Heart left ventricle (tissue), 16 donors: ENCODE results near the gene SMIM45.

Source experiments
- ATAC-seq, 4 donors: fragments of 200-7000 bp; cut with Tn5 transposase; one replicate each; pipeline ENCODE4 v1.9.1; 2020 to 2022; ENCODE audit warnings: moderate library complexity in 4 of 4, mild to moderate bottlenecking in 3 of 4, moderate number of reproducible peaks in 1 of 4
- DNase-seq, 5 donors: peaks; one replicate each; pipeline ENCODE4 v3.0.0-alpha.2; 2020
- H3K27ac ChIP-seq, 12 donors: fragments of 200-600 bp; sonication (generic) in 4 of 12; one replicate each; pipeline versions ENCODE4 v1.5.0 to v1.8.0; 2016 to 2022; ENCODE audit warnings: mild to moderate bottlenecking in 2 of 12
- H3K27me3 ChIP-seq, 9 donors: fragments of 200-600 bp; sonication (generic) in 2 of 9; one replicate each; pipeline versions ENCODE4 v1.5.1 to v1.8.0; 2016 to 2022; ENCODE audit warnings: mild to moderate bottlenecking in 3 of 9
- H3K36me3 ChIP-seq, 9 donors: fragments of 200-600 bp; sonication (generic) in 2 of 9; one replicate each; pipeline versions ENCODE4 v1.5.0 to v1.8.0; 2018 to 2022; ENCODE audit warnings: mild to moderate bottlenecking in 2 of 9
- H3K4me1 ChIP-seq, 12 donors: fragments of 200-600 bp; sonication (generic) in 4 of 12; one replicate each; pipeline versions ENCODE4 v1.5.0 to v1.8.0; 2016 to 2022; ENCODE audit warnings: mild to moderate bottlenecking in 3 of 12
- H3K4me3 ChIP-seq, 12 donors: fragments of 200-600 bp; sonication (generic) in 4 of 12; one replicate each; pipeline versions ENCODE4 v1.5.0 to v1.8.0; 2017 to 2022; ENCODE audit warnings: mild to moderate bottlenecking in 9 of 12, moderate library complexity in 4 of 12
- H3K9me3 ChIP-seq, 12 donors: fragments of 200-600 bp; sonication (generic) in 4 of 12; one replicate each; pipeline versions ENCODE4 v1.5.0 to v1.8.0; 2016 to 2022; ENCODE audit warnings: mild to moderate bottlenecking in 1 of 12
- POLR2A ChIP-seq, 2 donors: fragments of 450-650 bp; IDR thresholded peaks; one replicate each; pipeline ENCODE4 v1.6.1; 2017; ENCODE audit warnings: antibody characterized with exemption in 2 of 2, mild to moderate bottlenecking in 2 of 2, moderate library complexity in 2 of 2
- WGBS, 4 donors: extraction: QIAGEN DNeasy Blood & Tissue Kit in 2 of 4; methylation state at CpG; one replicate each; pipeline versions ENCODE4 v1.1.5 to v1.1.7; 2013 to 2018; 5-methylcytosine and 5-hydroxymethylcytosine counted together
- intact Hi-C, 10 donors: fragments of 100-400 bp; cut with DNase I; formaldehyde crosslinking; loops; one replicate each; pipeline versions ENCODE4 v1.11.1 to v1.14.2; 2022
- TF ChIP-seq, protein P1 (sequence below), 12 donors: fragments of 200-600 bp; sonication (generic) in 4 of 12; IDR thresholded peaks; one replicate each; pipeline versions ENCODE4 v1.5.0 to v1.8.0; 2018 to 2022; ENCODE audit warnings: antibody characterized with exemption in 12 of 12, mild to moderate bottlenecking in 5 of 12
- donor health status: ischemic (EF 13 %, LVEDD 7.1; RV severe dilation, severe dysfunction).
- donor health status: healthy with polysubstance abuse.
- donor health status: DM: no; HTN: yes; CAD: no.
- donor health status: DM: no; HTN: no; CAD: no.
- donor health status: ischemic (EF 25% LVEDD 6.9; RV normal size, moderate dysfunction).
- donor health status: ischemic (EF 25% LVEDD 5.7; RV mildly dilated, moderate dysfunction).
- donor health status: healthy.
- donor health status: DM: yes; HTN: yes; CAD: no.
- donor health status: ischemic (EF 35%, LVEDD 5.7; RV mildly dilated, moderate dysfunction).
- donor health status: nonischemic (EF 11% LVEDD 7.7; RV severe dilation, severe dysfunction).
- donor health status: DM: yes; HTN: yes; CAD: no.
- donor health status: PGD.
- donor health status: ischemic (EF 29% LVEDD 5.4; RV normal size, mild dysfunction).
- donor health status: nonischemic (EF 23%, LVEDD 6.1; RV moderate dilation, normal function).

SMIM45 gene

GRCh38 chr22:41927813-41928212, 24.1 kb upstream of the SMIM45 start:
- intact Hi-C loops, result no loop called here
- 73 to 83% (median 78%) methylated on average over 6 of the region's 6 CpGs for WGBS, 4 donors
- DNase-seq, result no peak
- Histone ChIP-seq H3K36me3 (no peaks in the 10 kb centered on the region), H3K4me1 (peaks cover 0 to 12% (median 2%) of the 10 kb centered on the region in 12 donors), H3K9me3 (no peaks in the 10 kb centered on the region), H3K4me3 (no peak overlapping the region), H3K27ac (no peak overlapping the region), H3K27me3 (peaks cover 0 to 22% (median 10%) of the 10 kb centered on the region in 9 donors)
- ATAC-seq, result no peak
- TF ChIP-seq, protein P1, sequence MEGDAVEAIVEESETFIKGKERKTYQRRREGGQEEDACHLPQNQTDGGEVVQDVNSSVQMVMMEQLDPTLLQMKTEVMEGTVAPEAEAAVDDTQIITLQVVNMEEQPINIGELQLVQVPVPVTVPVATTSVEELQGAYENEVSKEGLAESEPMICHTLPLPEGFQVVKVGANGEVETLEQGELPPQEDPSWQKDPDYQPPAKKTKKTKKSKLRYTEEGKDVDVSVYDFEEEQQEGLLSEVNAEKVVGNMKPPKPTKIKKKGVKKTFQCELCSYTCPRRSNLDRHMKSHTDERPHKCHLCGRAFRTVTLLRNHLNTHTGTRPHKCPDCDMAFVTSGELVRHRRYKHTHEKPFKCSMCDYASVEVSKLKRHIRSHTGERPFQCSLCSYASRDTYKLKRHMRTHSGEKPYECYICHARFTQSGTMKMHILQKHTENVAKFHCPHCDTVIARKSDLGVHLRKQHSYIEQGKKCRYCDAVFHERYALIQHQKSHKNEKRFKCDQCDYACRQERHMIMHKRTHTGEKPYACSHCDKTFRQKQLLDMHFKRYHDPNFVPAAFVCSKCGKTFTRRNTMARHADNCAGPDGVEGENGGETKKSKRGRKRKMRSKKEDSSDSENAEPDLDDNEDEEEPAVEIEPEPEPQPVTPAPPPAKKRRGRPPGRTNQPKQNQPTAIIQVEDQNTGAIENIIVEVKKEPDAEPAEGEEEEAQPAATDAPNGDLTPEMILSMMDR (IDR thresholded peaks at IDR 0.05), result no peak
- no peak for TF ChIP-seq POLR2A (IDR thresholded peaks at IDR 0.05)

GRCh38 chr22:41928593-41929417, 23.1 kb upstream of the SMIM45 start:
- WGBS, 4 donors, result 78 to 83% (median 81%) methylated on average over 11 to 14 of the region's 14 CpGs
- Histone ChIP-seq H3K4me1 (peaks cover 0 to 14% (median 2%) of the 10 kb centered on the region in 12 donors), H3K4me3 (no peak overlapping the region), H3K27ac (no peak overlapping the region), H3K9me3 (no peaks in the 10 kb centered on the region), H3K36me3 (no peaks in the 10 kb centered on the region), H3K27me3 (peaks cover 0 to 22% (median 10%) of the 10 kb centered on the region in 9 donors)
- no peak for DNase-seq
- no peak for TF ChIP-seq POLR2A (IDR thresholded peaks at IDR 0.05)
- TF ChIP-seq, protein P1 (IDR thresholded peaks at IDR 0.05), result no peak
- peak in 1 of 4 donors; percentile 12 for ATAC-seq
- intact Hi-C loops, result no loop called here

- H3K4me3 ChIP-seq, result no peak overlapping the region
- TF ChIP-seq, protein P1 (IDR thresholded peaks at IDR 0.05), result no peak
- TF ChIP-seq POLR2A (IDR thresholded peaks at IDR 0.05), result no peak
- peaks cover 0 to 20% (median 2%) of the 10 kb centered on the region in 12 donors for H3K4me1 ChIP-seq
- intact Hi-C loops, result no loop called here
- no peaks in the 10 kb centered on the region for H3K36me3 ChIP-seq
- WGBS, 4 donors, result 64 to 77% (median 75%) methylated on average over 6 to 8 of the region's 8 CpGs
- H3K27ac ChIP-seq, result no peak overlapping the region
- ATAC-seq, result no peak
- H3K9me3 ChIP-seq, result no peaks in the 10 kb centered on the region
- DNase-seq, result no peak
- peaks cover 0 to 22% (median 10%) of the 10 kb centered on the region in 9 donors for H3K27me3 ChIP-seq
These were observed 22.5 kb upstream of the SMIM45 start for GRCh38 chr22:41929418-41929810.

DNA sequence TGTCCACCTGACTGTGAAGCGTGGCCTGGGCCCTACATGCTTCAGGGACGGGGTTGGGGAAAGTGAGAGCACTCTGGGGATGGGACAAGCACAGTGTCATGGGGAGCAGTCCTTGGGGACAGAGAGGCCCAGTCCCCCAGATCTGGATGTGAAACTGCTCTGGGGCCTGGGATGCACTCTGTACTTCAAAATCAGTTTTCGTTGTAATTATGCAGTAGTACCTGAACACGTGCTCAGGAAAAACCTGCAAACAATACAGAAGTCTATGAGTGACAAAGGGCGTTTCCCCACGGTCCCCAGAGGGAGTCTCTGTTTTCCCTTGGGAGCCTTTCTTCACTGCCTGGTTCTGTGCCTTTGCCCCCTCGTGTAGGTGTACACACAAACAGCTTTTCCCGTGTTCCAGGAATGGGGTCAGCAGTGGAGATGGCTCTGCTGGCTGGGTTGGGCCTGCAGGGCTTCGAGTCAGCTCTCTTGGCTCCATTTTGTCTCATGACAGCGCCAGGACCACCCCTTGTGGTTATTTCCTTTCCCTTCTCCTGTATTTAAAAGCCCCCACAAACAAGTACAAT, 20.2 kb upstream of the SMIM45 start:
- H3K9me3 ChIP-seq, result no peaks in the 10 kb centered on the region
- ATAC-seq, result no peak
- peaks cover 0 to 4% (median 0%) of the 10 kb centered on the region in 9 donors for H3K27me3 ChIP-seq
- DNase-seq, result no peak
- intact Hi-C loops, result no loop called here
- H3K4me1 ChIP-seq, result peaks cover 0 to 25% (median under 1%) of the 10 kb centered on the region in 12 donors
- no peak overlapping the region for H3K4me3 ChIP-seq
- no peaks in the 10 kb centered on the region for H3K36me3 ChIP-seq
- TF ChIP-seq, protein P1 (IDR thresholded peaks at IDR 0.05), result no peak
- no peak for TF ChIP-seq POLR2A (IDR thresholded peaks at IDR 0.05)
- WGBS, 4 donors, result 73 to 84% (median 81%) methylated on average over 10 of the region's 10 CpGs
- no peak overlapping the region for H3K27ac ChIP-seq
